Ascending aorta (tissue), 2 donors: ENCODE data around the gene NOTUM. TPM values are rescaled to one million over a fixed set of nuclear protein-coding genes. Genes with fewer than 3 reads are reported as not detected.

Source experiments
- DNase-seq, 2 donors: peaks; one replicate each; pipeline ENCODE4 v3.0.0-alpha.2; 2019; ENCODE audit warnings: low spot score in 2 of 2
- H3K27ac ChIP-seq, 2 donors: fragments of 200-600 bp; sonication (generic); one replicate each; pipeline ENCODE4 v1.5.1; 2016 to 2017; ENCODE audit warnings: mild to moderate bottlenecking in 1 of 2
- H3K27me3 ChIP-seq: fragments of 200-600 bp; sonication (generic); one replicate; pipeline ENCODE4 v1.5.1; 2017
- H3K36me3 ChIP-seq, 2 donors: fragments of 200-600 bp; sonication (generic); one replicate each; pipeline ENCODE4 v1.5.1; 2016
- H3K4me1 ChIP-seq, 2 donors: fragments of 200-600 bp; sonication (generic); one replicate each; pipeline ENCODE4 v1.5.1; 2016 to 2017; ENCODE audit warnings: mild to moderate bottlenecking in 1 of 2
- H3K4me3 ChIP-seq, 2 donors: fragments of 200-600 bp; sonication (generic); one replicate each; pipeline ENCODE4 v1.5.1; 2016 to 2017; ENCODE audit warnings: mild to moderate bottlenecking in 1 of 2
- H3K9me3 ChIP-seq, 2 donors: fragments of 200-600 bp; sonication (generic); one replicate each; pipeline ENCODE4 v1.5.1; 2016
- CTCF ChIP-seq, 3 experiments: fragments of 200-600 bp in 2 of 3; fragments of 450-650 bp in 1 of 3; sonication (generic) in 2 of 3; IDR thresholded peaks; one replicate each; pipeline ENCODE4 v1.5.1; 2016 to 2019; ENCODE audit warnings: antibody characterized with exemption in 3 of 3, mild to moderate bottlenecking in 1 of 3, moderate library complexity in 1 of 3
- intact Hi-C: fragments of 100-400 bp; cut with DNase I; formaldehyde crosslinking; loops from one replicate; pipeline ENCODE4 v1.15.1; 2023
- total RNA-seq: library from RNA; depleted of rRNA; stranded (reverse); fragments of >200 nt; gene quantifications from one replicate; pipeline ENCODE4 v1.1.0, GENCODE V29; 2016

Gene NOTUM
- total RNA-seq, 1 donor from 2014 or later = not detected

GRCh38 chr17:81962499-81963441 is 1.8 kb upstream of the NOTUM start:
- Histone ChIP-seq H3K36me3 (no peaks in the 10 kb centered on the region), H3K27ac (no peak overlapping the region), H3K4me1 (peaks cover 11 to 12% of the 10 kb centered on the region in 2 donors), H3K4me3 (no peak overlapping the region), H3K27me3 (peaks cover 29% of the 10 kb centered on the region), H3K9me3 (no peaks in the 10 kb centered on the region)
- intact Hi-C loops = no loop called here
- DNase-seq = no peak
- TF ChIP-seq CTCF (IDR thresholded peaks at IDR 0.05) = no peak

GRCh38 chr17:81961521-81962498 is 823 bp upstream of the NOTUM start:
- Histone ChIP-seq H3K4me1 (peaks cover 10 to 11% of the 10 kb centered on the region in 2 donors), H3K4me3 (no peak overlapping the region), H3K27me3 (peaks cover 29% of the 10 kb centered on the region), H3K9me3 (no peaks in the 10 kb centered on the region), H3K36me3 (no peaks in the 10 kb centered on the region), H3K27ac (no peak overlapping the region)
- no peak for TF ChIP-seq CTCF (IDR thresholded peaks at IDR 0.05)
- intact Hi-C loops = no loop called here
- DNase-seq = no peak

- TF ChIP-seq CTCF (IDR thresholded peaks at IDR 0.05) = no peak
- no peaks in the 10 kb centered on the region for H3K9me3 ChIP-seq
- H3K27ac ChIP-seq = no peak overlapping the region
- peak overlapping the region; percentile 50 to 64 for H3K4me3 ChIP-seq
- intact Hi-C loops = no loop called here
- H3K27me3 ChIP-seq = peaks cover 29% of the 10 kb centered on the region
- H3K4me1 ChIP-seq = peaks cover 10 to 11% of the 10 kb centered on the region in 2 donors
- no peaks in the 10 kb centered on the region for H3K36me3 ChIP-seq
- no peak for DNase-seq
These were observed 643 bp downstream of the NOTUM start for GRCh38 chr17:81960130-81960958.

GRCh38 chr17:81959362-81960129 is 1.4 kb downstream of the NOTUM start:
- TF ChIP-seq CTCF (IDR thresholded peaks at IDR 0.05) = peak; percentile 10 to 99 (median 47)
- Histone ChIP-seq H3K27ac (no peak overlapping the region), H3K4me1 (peaks cover 10 to 11% of the 10 kb centered on the region in 2 donors), H3K4me3 (peak overlapping the region; percentile 50 to 64), H3K27me3 (peaks cover 29% of the 10 kb centered on the region), H3K36me3 (no peaks in the 10 kb centered on the region), H3K9me3 (no peaks in the 10 kb centered on the region)
- peak in 1 of 2 donors; percentile 81 for DNase-seq
- intact Hi-C loops = loop anchor here (1.0 to 5.0 kb wide), 2 partner anchors 62 to 193 kb away; no protein-coding TSS in a partner anchor
